GM12892 (cell line): ENCODE data around the gene DRAP1.
"Not testable (repeated sequence)": the region's sequence is repeated elsewhere in the genome, so short reads cannot be mapped to it uniquely, and the experiment has no call there.

Experiments used
- DNase-seq: peaks from one replicate; pipeline ENCODE4 v3.0.0; 2011; ENCODE audit not compliant: insufficient read length
- FAIRE-seq: peaks from 2 replicates; lab custom pipeline; 2011; peaks lifted over from hg19 to GRCh38; lab: Jason Lieb, UNC
- POLR2A ChIP-seq: IDR thresholded peaks from 2 replicates; pipeline ENCODE4 v1.6.1; 2011; ENCODE audit warnings: low read depth, low read length, control low read depth
- POLR2AphosphoS5 ChIP-seq: IDR thresholded peaks from 2 replicates; pipeline ENCODE4 v1.6.1; 2011; ENCODE audit warnings: low read depth, low read length, control low read depth
- TAF1 ChIP-seq: IDR thresholded peaks from 2 replicates; pipeline ENCODE4 v1.6.1; 2011; ENCODE audit warnings: low read depth, mild to moderate bottlenecking, control low read depth, low read length, borderline replicate concordance

The DRAP1 gene

GRCh38 chr11:65888163-65888814 lies 30.9 kb upstream of the DRAP1 start, which contains the start of gene FIBP:
Gene FIBP, minus strand, starts transcription at chr11:65888471. Its CDS starts 53 bp downstream, at chr11:65888418.
- peak; percentile 87 for TF ChIP-seq POLR2AphosphoS5
- 0 out of 2 replicates have a peak, but pooled peaks have one; percentile 25 for TF ChIP-seq TAF1
- peak; percentile 90 for TF ChIP-seq POLR2A
- DNase-seq (peak; percentile 99), FAIRE-seq (peak; percentile 98)

- TF ChIP-seq POLR2AphosphoS5 (peak; percentile 96), TAF1 (peak; percentile 89), POLR2A (peak; percentile 99)
Observed at GRCh38 chr11:65890324-65891218, 28.7 kb upstream of the DRAP1 start, which contains the start of gene CCDC85B. Gene CCDC85B, plus strand, starts transcription at chr11:65890673. Its CDS starts 111 bp downstream, at chr11:65890784.

GRCh38 chr11:65891219-65892136 lies 27.7 kb upstream of the DRAP1 start:
- DNase-seq (no peak), FAIRE-seq (peak; percentile 69)
- TF ChIP-seq TAF1 (no peak), POLR2A (peak; percentile 22; the same call in 1 of the 2 replicates), POLR2AphosphoS5 (no peak)

More at GRCh38 chr11:65890324-65891218, 28.7 kb upstream of the DRAP1 start, which contains the start of gene CCDC85B:
- FAIRE-seq (peak; percentile 98), DNase-seq (peak; percentile 91)

- FAIRE-seq: peak; percentile 40
- DNase-seq: not testable (repeated sequence)
Observed at GRCh38 chr11:65892137-65892540, 27.1 kb upstream of the DRAP1 start.

GRCh38 chr11:65892661-65893317 lies 26.4 kb upstream of the DRAP1 start:
- TF ChIP-seq POLR2A: no peak; the same call in 1 of the 2 replicates
- 0 out of 2 replicates have a peak, but pooled peaks have one; percentile 27 for TF ChIP-seq POLR2AphosphoS5
- DNase-seq (no peak), FAIRE-seq (no peak)

- DNase-seq (no peak), FAIRE-seq (peak; percentile 89)
- TF ChIP-seq TAF1 (no peak), POLR2AphosphoS5 (peak; percentile 68; the same call in 1 of the 2 replicates), POLR2A (peak; percentile 66; the same call in 1 of the 2 replicates)
Observed at GRCh38 chr11:65894034-65894591, 25.1 kb upstream of the DRAP1 start.

GRCh38 chr11:65895482-65895981 lies 23.7 kb upstream of the DRAP1 start:
- TF ChIP-seq TAF1 (no peak), POLR2AphosphoS5 (no peak), POLR2A (no peak)
- DNase-seq: no peak
- FAIRE-seq: no peak

- TF ChIP-seq TAF1 (no peak), POLR2A (no peak), POLR2AphosphoS5 (no peak)
Observed at GRCh38 chr11:65896034-65896999, 22.9 kb upstream of the DRAP1 start.

GRCh38 chr11:65897020-65897471 lies 22.2 kb upstream of the DRAP1 start:
- no peak for DNase-seq
- TF ChIP-seq TAF1 (no peak), POLR2AphosphoS5 (no peak), POLR2A (no peak)
- FAIRE-seq: no peak

More at GRCh38 chr11:65896034-65896999, 22.9 kb upstream of the DRAP1 start:
- DNase-seq (no peak), FAIRE-seq (no peak)
